ENCODE measurements around the gene DOHH. TPM values are rescaled to one million over a fixed set of nuclear protein-coding genes. Genes with fewer than 3 reads are reported as not detected.
A peak's percentile ranks its signal among the peaks of the same experiment; 100 is the strongest.
"Not testable (repeated sequence)": the region's sequence is repeated elsewhere in the genome, so short reads cannot be mapped to it uniquely, and the experiment has no call there.

Gene DOHH
- total and polyA plus RNA-seq, 9 of the 15 experiments (the other 6 are each of a cell fraction or from before 2014, with no cell fraction given), result 0.14 to 47.2 (median 5.1) TPM

DNA sequence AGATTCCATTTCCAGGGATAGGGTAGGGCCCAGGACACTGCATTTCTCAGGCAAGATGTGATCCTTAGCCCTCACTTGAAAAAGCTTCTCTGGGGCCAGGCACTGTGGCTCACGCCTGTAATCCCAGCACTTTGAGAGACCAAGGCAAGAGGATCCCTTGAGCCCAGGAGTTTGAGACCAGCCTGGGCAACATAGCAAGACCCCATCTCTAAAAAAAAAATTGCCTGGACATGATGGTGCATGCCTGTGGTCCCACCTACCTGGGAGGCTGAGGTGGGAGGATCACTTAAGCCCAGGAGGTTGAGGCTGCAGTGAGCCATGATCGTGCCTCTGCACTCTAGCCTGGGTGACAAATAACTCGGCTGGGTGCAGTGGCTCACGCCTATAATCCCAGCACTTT, 53.8 kb downstream of the DOHH start:
- DNase-seq (ENCODE audit: extremely low read depth in 1 of 4, low spot score in 3 of 4); FAIRE-seq; H4K20me1 ChIP-seq (replicated peaks; ENCODE audit: control insufficient read depth, insufficient read depth, low read length); H3K27me3 ChIP-seq (ENCODE audit: control insufficient read depth in 2 of 2, insufficient read depth in 2 of 2, low read length in 2 of 2); BruUV-seq (replicated peaks); H3K4me3 ChIP-seq; H3K27ac ChIP-seq (ENCODE audit: extremely low read depth, low read depth, low read length); H3K9me1 ChIP-seq (ENCODE audit: control insufficient read depth, insufficient read depth, low read length); H2AFZ ChIP-seq (ENCODE audit: low read depth, low read length); ATAC-seq; CTCF ChIA-PET (ENCODE audit: low intra/inter-chr PET ratio); H3K4me2 ChIP-seq (ENCODE audit: insufficient read depth, low read length); in situ Hi-C loops (cut with MboI); H3K9me3 ChIP-seq (replicated peaks; ENCODE audit: control insufficient read depth, insufficient read depth, low read depth, low read length); H3K9ac ChIP-seq (ENCODE audit: insufficient read depth in 1 of 2, low read depth in 2 of 2, low read length in 2 of 2); POLR2A ChIA-PET; intact Hi-C loops (cut with micrococcal nuclease): not testable (repeated sequence)
- TF ChIP-seq ZNF121 (CRISPR knock-in tag; conservative IDR thresholded peaks at IDR 0.05), result peak; percentile 80
- Histone ChIP-seq H3K4me1 (replicated peaks in 1 of 2; ENCODE audit: control insufficient read depth in 2 of 2, insufficient read depth in 2 of 2, low read length in 2 of 2) (peaks cover 3 to 25% of the 10 kb centered on the region in 2 experiments; a peak in 2 of 5 replicates), H3K79me2 (ENCODE audit: control insufficient read depth, insufficient read depth, low read length) (peaks cover 25% of the 10 kb centered on the region), H3K36me3 (ENCODE audit: control insufficient read depth, insufficient read depth, low read length) (peaks cover 88% of the 10 kb centered on the region; the same call in 2 of the 3 replicates)
- WGBS (ENCODE audit: insufficient coverage, low coverage, missing lambda C conversion rate), result 88% methylated on average over 4 of the region's 4 CpGs

DNA sequence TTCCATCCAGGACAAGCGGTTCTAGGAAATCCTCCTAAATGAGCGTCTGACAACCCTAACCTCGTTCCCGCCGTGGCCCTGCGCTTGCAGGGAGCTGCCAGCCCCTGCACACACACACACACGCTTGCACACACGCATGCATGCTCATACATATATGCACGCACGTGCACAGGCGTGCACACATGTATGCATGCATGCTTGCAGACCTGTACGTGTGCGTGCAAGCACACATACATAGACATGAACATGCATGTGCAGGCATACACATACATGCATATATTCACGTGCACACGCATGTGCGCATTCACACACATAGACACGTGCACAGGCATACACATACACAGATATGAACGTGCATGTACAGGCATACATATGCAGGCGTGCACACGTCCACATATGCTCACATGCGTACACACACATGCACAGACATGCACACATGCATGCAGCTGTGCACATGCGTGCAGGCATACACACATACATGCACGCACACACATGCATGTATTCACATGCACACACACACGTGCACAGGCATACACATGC, 55.7 kb downstream of the DOHH start:
- DNase-seq (ENCODE audit: extremely low read depth in 1 of 4, low spot score in 3 of 4) (no peak), FAIRE-seq (no peak), ATAC-seq (no peak)
- Histone ChIP-seq H4K20me1 (replicated peaks; ENCODE audit: control insufficient read depth, insufficient read depth, low read length) (peaks cover 5% of the 10 kb centered on the region), H3K27ac (ENCODE audit: extremely low read depth, low read depth, low read length) (no peak overlapping the region), H3K4me1 (replicated peaks in 1 of 2; ENCODE audit: control insufficient read depth in 2 of 2, insufficient read depth in 2 of 2, low read length in 2 of 2) (peaks cover 0 to 28% of the 10 kb centered on the region in 2 experiments; a peak in 2 of 5 replicates), H3K4me2 (ENCODE audit: insufficient read depth, low read length) (no peak overlapping the region), H3K27me3 (ENCODE audit: control insufficient read depth in 2 of 2, insufficient read depth in 2 of 2, low read length in 2 of 2) (no peaks in the 10 kb centered on the region), H3K9me1 (ENCODE audit: control insufficient read depth, insufficient read depth, low read length) (no peaks in the 10 kb centered on the region), H3K9me3 (replicated peaks; ENCODE audit: control insufficient read depth, insufficient read depth, low read depth, low read length) (no peaks in the 10 kb centered on the region), H3K79me2 (ENCODE audit: control insufficient read depth, insufficient read depth, low read length) (peaks cover 31% of the 10 kb centered on the region), H3K9ac (ENCODE audit: insufficient read depth in 1 of 2, low read depth in 2 of 2, low read length in 2 of 2) (no peak overlapping the region), H2AFZ (ENCODE audit: low read depth, low read length) (no peak overlapping the region), H3K4me3 (no peak overlapping the region), H3K36me3 (ENCODE audit: control insufficient read depth, insufficient read depth, low read length) (peaks cover 87% of the 10 kb centered on the region; the same call in 2 of the 3 replicates)
- no TSS peak for BruUV-seq (replicated peaks)
- intact Hi-C loops (cut with micrococcal nuclease), result no loop called here
- TF ChIP-seq, protein P1, sequence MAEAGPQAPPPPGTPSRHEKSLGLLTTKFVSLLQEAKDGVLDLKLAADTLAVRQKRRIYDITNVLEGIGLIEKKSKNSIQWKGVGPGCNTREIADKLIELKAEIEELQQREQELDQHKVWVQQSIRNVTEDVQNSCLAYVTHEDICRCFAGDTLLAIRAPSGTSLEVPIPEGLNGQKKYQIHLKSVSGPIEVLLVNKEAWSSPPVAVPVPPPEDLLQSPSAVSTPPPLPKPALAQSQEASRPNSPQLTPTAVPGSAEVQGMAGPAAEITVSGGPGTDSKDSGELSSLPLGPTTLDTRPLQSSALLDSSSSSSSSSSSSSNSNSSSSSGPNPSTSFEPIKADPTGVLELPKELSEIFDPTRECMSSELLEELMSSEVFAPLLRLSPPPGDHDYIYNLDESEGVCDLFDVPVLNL (CRISPR knock-in tag; IDR thresholded peaks at IDR 0.05; ENCODE audit: low read depth), result peak; percentile 22; the same call in 1 of the 2 replicates
- TF ChIP-seq KDM1A (IDR thresholded peaks at IDR 0.05), result peak in 1 of 2 experiments; percentile 22; a peak in 1 of 4 replicates
- TF ChIP-seq PHF20 (IDR thresholded peaks at IDR 0.05; ENCODE audit: partially characterized antibody), result peak; percentile 59
- TF ChIP-seq, protein P2, sequence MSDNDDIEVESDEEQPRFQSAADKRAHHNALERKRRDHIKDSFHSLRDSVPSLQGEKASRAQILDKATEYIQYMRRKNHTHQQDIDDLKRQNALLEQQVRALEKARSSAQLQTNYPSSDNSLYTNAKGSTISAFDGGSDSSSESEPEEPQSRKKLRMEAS (CRISPR knock-in tag; IDR thresholded peaks at IDR 0.05), result peak; percentile 19; the same call in 1 of the 2 replicates
- TF ChIP-seq MED1 (CRISPR knock-in tag; IDR thresholded peaks at IDR 0.05; ENCODE audit: borderline replicate concordance), result 0 out of 2 replicates have a peak, but pooled peaks have one; percentile 65
- TF ChIP-seq U2AF1 (optimal IDR thresholded peaks at IDR 0.05; ENCODE audit: low read depth, low read length), result no peak
- CTCF ChIA-PET (ENCODE audit: low intra/inter-chr PET ratio), result no interaction called here
- in situ Hi-C loops (cut with MboI), result no loop called here
- 89% methylated on average over 23 of the region's 24 CpGs for WGBS (ENCODE audit: insufficient coverage, low coverage, missing lambda C conversion rate)
- POLR2A ChIA-PET, result no interaction called here
